Activated naive CD4-positive, alpha-beta T cell (primary cell): ENCODE measurements around the gene NTPCR.
A peak's percentile ranks its signal among the peaks of the same experiment; 100 is the strongest.
"Not testable (repeated sequence)": the region's sequence is repeated elsewhere in the genome, so short reads cannot be mapped to it uniquely, and the experiment has no call there.

Source experiments
- DNase-seq, 4 experiments: peaks; one replicate each; lab custom pipeline; 2025; lab: John Stamatoyannopoulos, UW

Gene NTPCR

GRCh38 chr1:232950197-232951176 lies at the start of gene NTPCR:
Gene NTPCR (plus strand): TSS chr1:232950611. CDS start chr1:232950711, 100 bp downstream.
- peak; percentile 88 to 96 (median 94) for DNase-seq

- DNase-seq = no peak
Observed at GRCh38 chr1:232900818-232901217, 49.6 kb upstream of the NTPCR start.

- no peak for DNase-seq
Observed at GRCh38 chr1:232901255-232901654, 49.2 kb upstream of the NTPCR start.

- DNase-seq = no peak
Observed at GRCh38 chr1:232902774-232903350, 47.5 kb upstream of the NTPCR start.

GRCh38 chr1:232904131-232904530 lies 46.3 kb upstream of the NTPCR start:
- no peak for DNase-seq

- no peak for DNase-seq
Observed at GRCh38 chr1:232904566-232904965, 45.8 kb upstream of the NTPCR start.

- no peak for DNase-seq
Observed at GRCh38 chr1:232905331-232906034, 44.9 kb upstream of the NTPCR start.

GRCh38 chr1:232906441-232906840 lies 44.0 kb upstream of the NTPCR start:
- no peak for DNase-seq

GRCh38 chr1:232908831-232909230 lies 41.6 kb upstream of the NTPCR start:
- no peak for DNase-seq

- no peak for DNase-seq
Observed at GRCh38 chr1:232909752-232910151, 40.7 kb upstream of the NTPCR start.

GRCh38 chr1:232911027-232911599 lies 39.3 kb upstream of the NTPCR start:
- no peak for DNase-seq

- DNase-seq = no peak
Observed at GRCh38 chr1:232912845-232913580, 37.4 kb upstream of the NTPCR start.

- DNase-seq = not testable (repeated sequence)
Observed at GRCh38 chr1:232914271-232914670, 36.1 kb upstream of the NTPCR start.

GRCh38 chr1:232915212-232915611 lies 35.2 kb upstream of the NTPCR start:
- DNase-seq = no peak

GRCh38 chr1:232917053-232917452 lies 33.4 kb upstream of the NTPCR start:
- DNase-seq = no peak

GRCh38 chr1:232921381-232921780 lies 29.0 kb upstream of the NTPCR start:
- no peak for DNase-seq

GRCh38 chr1:232922485-232922884 lies 27.9 kb upstream of the NTPCR start:
- DNase-seq = no peak

GRCh38 chr1:232923739-232924386 lies 26.5 kb upstream of the NTPCR start:
- peak in 1 of 4 experiments; percentile 5 for DNase-seq

GRCh38 chr1:232924874-232925273 lies 25.5 kb upstream of the NTPCR start:
- DNase-seq = no peak

- DNase-seq = no peak
Observed at GRCh38 chr1:232925421-232926220, 24.8 kb upstream of the NTPCR start.
